Endothelial cell (in vitro differentiated cells): ENCODE data around the gene UGP2. TPM values are rescaled to one million over a fixed set of nuclear protein-coding genes. Genes with fewer than 3 reads are reported as not detected.

ENCODE experiments used
- DNase-seq: peaks from one replicate; pipeline ENCODE4 v3.0.0; 2021; ENCODE audit warnings: low spot score
- H3K27ac Mint-ChIP-seq: one replicate; pipeline ENCODE4 v1.8.0; 2021; ENCODE audit warnings: mixed read lengths, inconsistent platforms; ENCODE audit not compliant: unreplicated experiment
- H3K27me3 Mint-ChIP-seq: one replicate; pipeline ENCODE4 v1.8.0; 2021; ENCODE audit warnings: mild to moderate bottlenecking, moderate library complexity, mixed read lengths, inconsistent platforms; ENCODE audit not compliant: unreplicated experiment
- H3K36me3 Mint-ChIP-seq: one replicate; pipeline ENCODE4 v1.8.0; 2021; ENCODE audit warnings: mild to moderate bottlenecking, low read depth, mixed read lengths, inconsistent platforms; ENCODE audit not compliant: unreplicated experiment
- H3K4me1 Mint-ChIP-seq: one replicate; pipeline ENCODE4 v1.8.0; 2021; ENCODE audit warnings: mild to moderate bottlenecking, mixed read lengths, inconsistent platforms; ENCODE audit not compliant: unreplicated experiment
- H3K4me3 Mint-ChIP-seq: one replicate; pipeline ENCODE4 v1.8.0; 2021; ENCODE audit warnings: mild to moderate bottlenecking, mixed read lengths, inconsistent platforms; ENCODE audit not compliant: unreplicated experiment
- H3K9me3 Mint-ChIP-seq: one replicate; pipeline ENCODE4 v1.8.0; 2021; ENCODE audit warnings: mixed read lengths, inconsistent platforms; ENCODE audit not compliant: unreplicated experiment
- CTCF ChIP-seq: fragments of 200-600 bp; sonication (generic); IDR thresholded peaks from one replicate; pipeline ENCODE4 v1.5.0; 2021; ENCODE audit warnings: antibody characterized with exemption; ENCODE audit not compliant: unreplicated experiment
- total RNA-seq: library from RNA; stranded (reverse); fragmentation: NEBNext Ultra II Directional; extraction: Animal tissue kit (Norgen Biotek cat#: 25700); gene quantifications from one replicate; pipeline ENCODE4 v1.2.1, GENCODE V29; 2021; ENCODE audit not compliant: unreplicated experiment

The UGP2 gene
- total RNA-seq, 1 donor from 2014 or later: 88.3 TPM

- peaks cover 20% of the 10 kb centered on the region for H3K36me3 Mint-ChIP-seq
- peaks cover 2% of the 10 kb centered on the region for H3K27me3 Mint-ChIP-seq
- H3K9me3 Mint-ChIP-seq: no peaks in the 10 kb centered on the region
- peaks cover 3% of the 10 kb centered on the region for H3K4me1 Mint-ChIP-seq
- no peak for DNase-seq
- no peak overlapping the region for H3K27ac Mint-ChIP-seq
- no peak overlapping the region for H3K4me3 Mint-ChIP-seq
- no peak for TF ChIP-seq CTCF
These were observed 30.2 kb downstream of the UGP2 start for GRCh38 chr2:63871864-63872263.

GRCh38 chr2:63872571-63873328 lies 31.1 kb downstream of the UGP2 start:
- Mint-ChIP-seq H3K9me3 (no peaks in the 10 kb centered on the region), H3K27me3 (peaks cover 2% of the 10 kb centered on the region), H3K36me3 (peaks cover 24% of the 10 kb centered on the region), H3K4me1 (peaks cover 3% of the 10 kb centered on the region), H3K4me3 (no peak overlapping the region), H3K27ac (no peak overlapping the region)
- DNase-seq: no peak
- no peak for TF ChIP-seq CTCF

GRCh38 chr2:63874204-63875130 lies 32.8 kb downstream of the UGP2 start:
- Mint-ChIP-seq H3K36me3 (peaks cover 20% of the 10 kb centered on the region), H3K4me3 (no peak overlapping the region), H3K4me1 (peaks cover 3% of the 10 kb centered on the region), H3K9me3 (no peaks in the 10 kb centered on the region), H3K27me3 (peaks cover 2% of the 10 kb centered on the region), H3K27ac (no peak overlapping the region)
- no peak for TF ChIP-seq CTCF
- DNase-seq: no peak

- Mint-ChIP-seq H3K27ac (no peak overlapping the region), H3K36me3 (peaks cover 20% of the 10 kb centered on the region), H3K9me3 (no peaks in the 10 kb centered on the region)
These were observed 33.4 kb downstream of the UGP2 start for GRCh38 chr2:63875131-63875527.

More at GRCh38 chr2:63875131-63875527, 33.4 kb downstream of the UGP2 start:
- Mint-ChIP-seq H3K27me3 (peaks cover 2% of the 10 kb centered on the region), H3K4me3 (no peak overlapping the region), H3K4me1 (peaks cover 3% of the 10 kb centered on the region)
- no peak for TF ChIP-seq CTCF
- no peak for DNase-seq
